HepG2 (cell line): ENCODE results near the gene RTF1. TPM values are rescaled to one million over a fixed set of nuclear protein-coding genes. Genes with fewer than 3 reads are reported as not detected.
A peak's percentile ranks its signal among the peaks of the same experiment; 100 is the strongest.

ENCODE experiments used
- BCL3 ChIP-seq: sonication (generic); formaldehyde crosslinking; IDR thresholded peaks from 2 replicates; pipeline ENCODE4 v1.5.1; 2020; ENCODE audit warnings: mild to moderate bottlenecking, missing genetic modification reagents, moderate library complexity
- CBX2 ChIP-seq, 2 experiments: fragments of 200-600 bp in 1 of 2; sonication (generic); formaldehyde crosslinking in 1 of 2; IDR thresholded peaks; 2 replicates each; pipeline versions ENCODE4 v1.7.0 to v1.8.1; 2018 to 2022; ENCODE audit warnings: low read depth in 2 of 2, low read length in 1 of 2, mild to moderate bottlenecking in 1 of 2, missing genetic modification reagents in 1 of 2
- FOSL1 ChIP-seq: sonication (generic); formaldehyde crosslinking; IDR thresholded peaks from 2 replicates; pipeline ENCODE4 v1.9.0; 2021; ENCODE audit warnings: missing genetic modification reagents, borderline replicate concordance
- GLI4 ChIP-seq: sonication (generic); formaldehyde crosslinking; IDR thresholded peaks from 2 replicates; pipeline ENCODE4 v1.5.1; 2020; ENCODE audit warnings: missing genetic modification reagents, mild to moderate bottlenecking, moderate library complexity, borderline replicate concordance
- GPBP1L1 ChIP-seq: sonication (generic); formaldehyde crosslinking; IDR thresholded peaks from 2 replicates; pipeline ENCODE4 v1.5.0; 2020; ENCODE audit warnings: mild to moderate bottlenecking, missing genetic modification reagents
- KLF6 ChIP-seq: IDR thresholded peaks from 2 replicates; pipeline ENCODE4 v1.8.0; 2016; ENCODE audit warnings: missing biosample characterization, missing genetic modification reagents
- MAF1 ChIP-seq: sonication (generic); formaldehyde crosslinking; IDR thresholded peaks from 2 replicates; pipeline ENCODE4 v1.5.0; 2020; ENCODE audit warnings: missing genetic modification reagents, borderline replicate concordance
- MTA1 ChIP-seq: sonication (generic); formaldehyde crosslinking; IDR thresholded peaks from 2 replicates; pipeline ENCODE4 v1.4.0; 2020; ENCODE audit warnings: missing genetic modification reagents, mild to moderate bottlenecking, borderline replicate concordance
- MTERF4 ChIP-seq: sonication (generic); formaldehyde crosslinking; IDR thresholded peaks from 2 replicates; pipeline ENCODE4 v1.8.0; 2023; ENCODE audit warnings: mild to moderate bottlenecking, missing genetic modification reagents
- REPIN1 ChIP-seq: sonication (generic); formaldehyde crosslinking; IDR thresholded peaks from 2 replicates; pipeline ENCODE4 v1.8.0; 2022; ENCODE audit warnings: missing genetic modification reagents, low read depth, mild to moderate bottlenecking, borderline replicate concordance
- TP53 ChIP-seq: sonication (generic); formaldehyde crosslinking; conservative IDR thresholded peaks from 2 replicates; pipeline ENCODE4 v1.4.0; 2020; ENCODE audit warnings: missing genetic modification reagents
- USF2 ChIP-seq, 2 experiments: sonication (generic) in 1 of 2; formaldehyde crosslinking in 1 of 2; IDR thresholded peaks; 2 replicates each; pipeline versions ENCODE4 v1.5.1 to v1.6.1; 2011 to 2020; ENCODE audit warnings: borderline replicate concordance in 1 of 2, low read depth in 1 of 2, low read length in 1 of 2, mild to moderate bottlenecking in 1 of 2, missing genetic modification reagents in 1 of 2, moderate library complexity in 1 of 2
- ZBTB21 ChIP-seq: sonication (generic); formaldehyde crosslinking; IDR thresholded peaks from 2 replicates; pipeline ENCODE4 v1.4.0; 2020; ENCODE audit warnings: missing genetic modification reagents
- ZFY ChIP-seq: sonication (generic); formaldehyde crosslinking; IDR thresholded peaks from 2 replicates; pipeline ENCODE4 v1.4.0; 2020; ENCODE audit warnings: missing genetic modification reagents
- ZNF550 ChIP-seq: sonication (generic); formaldehyde crosslinking; IDR thresholded peaks from 2 replicates; pipeline ENCODE4 v1.4.0; 2020; ENCODE audit warnings: mild to moderate bottlenecking, missing genetic modification reagents, borderline replicate concordance
- ZNF607 ChIP-seq: sonication (generic); formaldehyde crosslinking; IDR thresholded peaks from 2 replicates; pipeline ENCODE4 v1.5.1; 2020; ENCODE audit warnings: missing genetic modification reagents, mild to moderate bottlenecking, borderline replicate concordance
- ZNF768 ChIP-seq: sonication (generic); formaldehyde crosslinking; IDR thresholded peaks from 2 replicates; pipeline ENCODE4 v1.4.0; 2020; ENCODE audit warnings: missing genetic modification reagents
- ZSCAN12 ChIP-seq: sonication (generic); formaldehyde crosslinking; IDR thresholded peaks from 2 replicates; pipeline ENCODE4 v1.9.0; 2021; ENCODE audit warnings: mild to moderate bottlenecking, missing genetic modification reagents
- ZXDC ChIP-seq: sonication (generic); formaldehyde crosslinking; IDR thresholded peaks from 2 replicates; pipeline ENCODE4 v1.5.0; 2020; ENCODE audit warnings: mild to moderate bottlenecking, missing genetic modification reagents
- polyA plus RNA-seq, 8 experiments: library from polyadenylated mRNA; depleted of rRNA in 3 of 8; stranded (reverse) in 7 of 8; unstranded in 1 of 8; fragments of >200 nt; fragmentation: Illumina TruSeq in 4 of 8; extraction: Trizol in 4 of 8; gene quantifications; 2 replicates each; pipeline versions ENCODE4 v1.2.1 to v1.2.3, GENCODE V29; 2011 to 2016; ENCODE audit warnings: low read depth in 4 of 8, missing spikeins in 1 of 8, mixed read lengths in 1 of 8; ENCODE audit not compliant: insufficient read depth in 1 of 8
- total RNA-seq, 5 experiments: library from RNA; depleted of rRNA; stranded (reverse); fragments of >200 nt; fragmentation: Illumina TruSeq; extraction: Trizol; gene quantifications; 2 replicates each; pipeline ENCODE4 v1.2.3, GENCODE V29; 2016; ENCODE audit warnings: low read depth in 1 of 5

The RTF1 gene
- total and polyA plus RNA-seq, 2 of the 13 experiments (the other 11 are each of a cell fraction or from before 2014, with no cell fraction given), result 13.9 to 17.9 TPM

GRCh38 chr15:41493205-41493901 is 76.5 kb downstream of the RTF1 start, which contains the start of gene ITPKA (continued):
- TF ChIP-seq BCL3 (CRISPR knock-in tag) (0 out of 2 replicates have a peak, but pooled peaks have one; percentile 65), KLF6 (CRISPR knock-in tag) (no peak; the same call in 1 of the 2 replicates), ZXDC (CRISPR knock-in tag) (no peak), ZNF768 (CRISPR knock-in tag) (0 out of 2 replicates have a peak, but pooled peaks have one; percentile 22), ZNF550 (CRISPR knock-in tag) (no peak), TP53 (CRISPR knock-in tag) (no peak), MTERF4 (CRISPR knock-in tag) (peak; percentile 45; the same call in 1 of the 2 replicates), CBX2 (IDR thresholded peaks at IDR 0.05; ENCODE audit: low read depth, low read length) (no peak), CBX2 (CRISPR knock-in tag; IDR thresholded peaks at IDR 0.05; ENCODE audit: low read depth) (no peak), ZSCAN12 (peak; percentile 88), GLI4 (0 out of 2 replicates have a peak, but pooled peaks have one; percentile 69), FOSL1 (CRISPR knock-in tag) (no peak), ZFY (CRISPR knock-in tag) (peak; percentile 93), MTA1 (peak; percentile 85; the same call in 1 of the 2 replicates), REPIN1 (CRISPR knock-in tag) (peak; percentile 46; the same call in 1 of the 2 replicates), ZBTB21 (no peak), GPBP1L1 (CRISPR knock-in tag) (no peak), MAF1 (no peak), ZNF607 (CRISPR knock-in tag) (peak; percentile 60; the same call in 1 of the 2 replicates), USF2 (IDR thresholded peaks at IDR 0.05; ENCODE audit: low read depth, low read length) (no peak), USF2 (CRISPR knock-in tag; IDR thresholded peaks at IDR 0.05; ENCODE audit: borderline replicate concordance) (no peak)
